IgD-negative memory B cell (primary cell): ENCODE results near the gene SYCP2. TPM values are rescaled to one million over a fixed set of nuclear protein-coding genes. Genes with fewer than 3 reads are reported as not detected.
"Not testable (repeated sequence)": the region's sequence is repeated elsewhere in the genome, so short reads cannot be mapped to it uniquely, and the experiment has no call there.

ENCODE experiments used
- H3K27ac Mint-ChIP-seq, 3 donors: one replicate each; pipeline ENCODE4 v1.8.0; 2020 to 2022; ENCODE audit warnings: mild to moderate bottlenecking in 3 of 3, mixed read lengths in 3 of 3, moderate library complexity in 1 of 3
- H3K27me3 Mint-ChIP-seq: one replicate; pipeline ENCODE4 v1.8.0; 2021; ENCODE audit warnings: mixed read lengths
- H3K36me3 Mint-ChIP-seq: one replicate; pipeline ENCODE4 v1.8.0; 2020; ENCODE audit warnings: mild to moderate bottlenecking, mixed read lengths
- H3K4me1 Mint-ChIP-seq, 3 donors: one replicate each; pipeline ENCODE4 v1.8.0; 2020 to 2022; ENCODE audit warnings: mixed read lengths in 3 of 3, mild to moderate bottlenecking in 1 of 3
- H3K4me3 Mint-ChIP-seq, 4 donors: one replicate each; pipeline ENCODE4 v1.8.0; 2020 to 2022; ENCODE audit warnings: mild to moderate bottlenecking in 4 of 4, mixed read lengths in 4 of 4, moderate library complexity in 3 of 4
- H3K9me3 Mint-ChIP-seq, 3 donors: one replicate each; pipeline ENCODE4 v1.8.0; 2020 to 2021; ENCODE audit warnings: mixed read lengths in 3 of 3, mild to moderate bottlenecking in 1 of 3
- polyA plus RNA-seq: library from polyadenylated mRNA; unstranded; fragments of 300-500 nt; fragmentation: Illumina TruSeq; gene quantifications from one replicate; pipeline ENCODE4 v1.2.3, GENCODE V29; 2021

Gene SYCP2
- polyA plus RNA-seq, 1 donor from 2014 or later: 0.56 TPM

GRCh38 chr20:59856526-59856925 is 76.9 kb downstream of the SYCP2 start:
- not testable (repeated sequence) for H3K4me3 Mint-ChIP-seq, H3K4me1 Mint-ChIP-seq, H3K36me3 Mint-ChIP-seq, H3K27ac Mint-ChIP-seq, H3K9me3 Mint-ChIP-seq, H3K27me3 Mint-ChIP-seq

GRCh38 chr20:59850018-59850641 is 83.3 kb downstream of the SYCP2 start:
- Mint-ChIP-seq H3K4me3 (no peak overlapping the region), H3K9me3 (no peaks in the 10 kb centered on the region), H3K4me1 (no peaks in the 10 kb centered on the region), H3K27ac (no peak overlapping the region), H3K27me3 (no peaks in the 10 kb centered on the region), H3K36me3 (no peaks in the 10 kb centered on the region)

GRCh38 chr20:59848182-59848581 is 85.3 kb downstream of the SYCP2 start:
- H3K27me3 Mint-ChIP-seq: peaks cover 6% of the 10 kb centered on the region
- no peaks in the 10 kb centered on the region for H3K4me1 Mint-ChIP-seq
- no peaks in the 10 kb centered on the region for H3K9me3 Mint-ChIP-seq
- no peak overlapping the region for H3K27ac Mint-ChIP-seq
- H3K36me3 Mint-ChIP-seq: no peaks in the 10 kb centered on the region
- no peak overlapping the region for H3K4me3 Mint-ChIP-seq

DNA sequence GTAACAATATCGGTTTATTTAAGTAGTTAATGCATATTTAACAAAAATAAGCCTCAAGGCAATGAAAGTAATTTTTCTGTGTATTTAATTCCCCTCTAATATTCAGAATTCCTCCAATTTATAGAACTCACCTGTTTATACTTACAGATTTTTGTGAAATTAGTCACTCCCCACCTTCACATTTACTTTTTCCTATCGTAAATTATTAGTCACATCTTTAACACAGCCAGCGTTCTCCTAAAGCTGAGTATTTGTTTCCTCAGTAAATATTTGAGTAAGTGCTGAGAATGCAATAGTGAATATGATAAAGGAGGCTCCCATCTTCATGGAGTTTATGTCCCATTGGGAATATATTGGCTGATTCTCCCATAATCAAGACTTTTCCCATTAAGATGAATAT is 88.0 kb downstream of the SYCP2 start:
- Mint-ChIP-seq H3K36me3 (no peaks in the 10 kb centered on the region), H3K27me3 (peaks cover 6% of the 10 kb centered on the region), H3K9me3 (peaks cover 0 to 4% (median 0%) of the 10 kb centered on the region in 3 donors), H3K4me3 (no peak overlapping the region), H3K27ac (no peak overlapping the region), H3K4me1 (peaks cover 0 to 1% (median 0%) of the 10 kb centered on the region in 3 donors)

- Mint-ChIP-seq H3K4me1 (peaks cover 0 to 1% (median 0%) of the 10 kb centered on the region in 3 donors), H3K27me3 (peaks cover 40% of the 10 kb centered on the region), H3K4me3 (no peak overlapping the region), H3K9me3 (peaks cover 0 to 4% (median 0%) of the 10 kb centered on the region in 3 donors), H3K36me3 (peaks cover 2% of the 10 kb centered on the region), H3K27ac (no peak overlapping the region)
These were observed 94.0 kb downstream of the SYCP2 start for GRCh38 chr20:59839400-59839799.

DNA sequence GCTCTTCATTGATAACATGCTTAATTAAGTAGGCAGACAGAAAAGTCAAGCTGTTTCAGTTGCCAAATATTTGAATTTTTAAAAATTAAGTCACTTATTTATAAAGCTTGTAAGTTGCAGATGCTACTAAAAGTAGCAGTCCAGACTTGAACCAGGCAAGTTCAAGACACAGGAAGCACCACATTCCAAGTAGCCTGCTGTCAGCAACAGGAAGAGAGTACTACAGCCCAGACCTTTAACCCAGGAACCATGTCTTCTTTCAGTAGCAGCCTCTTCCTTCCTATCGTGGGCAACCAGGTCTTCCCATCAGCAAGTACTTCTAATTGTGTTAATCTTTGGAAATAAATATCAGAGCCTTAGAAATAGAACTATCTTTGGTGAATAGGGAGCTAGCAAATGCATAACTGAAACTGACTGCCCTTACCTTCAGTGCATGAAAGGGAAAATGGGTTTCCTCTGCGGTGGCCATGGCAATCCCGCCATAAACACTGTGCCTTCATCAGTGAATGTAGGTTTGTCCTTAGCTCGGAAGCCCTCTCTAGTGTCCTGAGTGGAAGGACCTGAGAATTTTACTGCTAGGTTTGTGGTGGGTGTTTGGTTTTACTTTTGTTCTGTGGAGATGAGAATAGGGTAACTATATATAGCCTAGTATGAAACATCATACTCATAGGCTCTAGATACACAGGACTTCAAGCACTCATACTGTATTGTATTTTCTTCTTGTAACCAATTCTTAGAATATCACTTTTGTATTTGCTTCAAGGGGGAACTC is 95.6 kb downstream of the SYCP2 start:
- Mint-ChIP-seq H3K9me3 (peaks cover 0 to 2% (median 0%) of the 10 kb centered on the region in 3 donors), H3K27ac (no peak overlapping the region), H3K27me3 (peaks cover 45% of the 10 kb centered on the region), H3K4me1 (peaks cover 0 to 1% (median 0%) of the 10 kb centered on the region in 3 donors), H3K36me3 (peaks cover 2% of the 10 kb centered on the region), H3K4me3 (no peak overlapping the region)

- H3K4me1 Mint-ChIP-seq: no peaks in the 10 kb centered on the region
- peaks cover 2% of the 10 kb centered on the region for H3K36me3 Mint-ChIP-seq
- no peak overlapping the region for H3K4me3 Mint-ChIP-seq
- no peak overlapping the region for H3K27ac Mint-ChIP-seq
- H3K27me3 Mint-ChIP-seq: peaks cover 49% of the 10 kb centered on the region
- H3K9me3 Mint-ChIP-seq: no peaks in the 10 kb centered on the region
These were observed 96.7 kb downstream of the SYCP2 start for GRCh38 chr20:59836767-59837166.

GRCh38 chr20:59835448-59836395 is 97.7 kb downstream of the SYCP2 start:
- Mint-ChIP-seq H3K27ac (no peak overlapping the region), H3K27me3 (peaks cover 49% of the 10 kb centered on the region), H3K36me3 (peaks cover 2% of the 10 kb centered on the region), H3K9me3 (no peaks in the 10 kb centered on the region), H3K4me3 (no peak overlapping the region), H3K4me1 (no peaks in the 10 kb centered on the region)

DNA sequence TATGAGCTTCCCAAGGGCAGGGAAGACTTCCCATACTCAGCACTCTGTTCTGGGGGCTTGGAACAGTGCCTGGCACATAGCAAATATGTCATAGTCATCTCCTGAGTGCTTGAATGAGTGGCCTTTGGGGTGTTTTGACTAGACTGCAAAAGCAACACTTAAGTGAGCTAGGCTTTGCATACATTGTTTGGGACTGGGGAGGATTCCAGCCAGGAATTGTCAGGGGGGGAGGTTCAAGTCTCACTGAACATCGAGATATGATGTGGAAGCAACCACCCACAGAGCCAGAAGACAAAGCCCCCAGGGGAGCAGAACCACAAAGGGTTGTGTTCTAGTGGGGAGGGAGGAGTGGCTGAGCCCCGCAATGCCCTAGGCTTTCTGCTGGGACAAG is 98.4 kb downstream of the SYCP2 start:
- Mint-ChIP-seq H3K4me1 (no peaks in the 10 kb centered on the region), H3K9me3 (no peaks in the 10 kb centered on the region), H3K4me3 (no peak overlapping the region), H3K27ac (no peak overlapping the region), H3K27me3 (peaks cover 49% of the 10 kb centered on the region), H3K36me3 (peaks cover 2% of the 10 kb centered on the region)

GRCh38 chr20:59832406-59833363 is 100.8 kb downstream of the SYCP2 start:
- Mint-ChIP-seq H3K36me3 (no peaks in the 10 kb centered on the region), H3K9me3 (no peaks in the 10 kb centered on the region), H3K27me3 (peaks cover 46% of the 10 kb centered on the region), H3K4me3 (no peak overlapping the region), H3K4me1 (no peaks in the 10 kb centered on the region), H3K27ac (no peak overlapping the region)

- H3K9me3 Mint-ChIP-seq: no peaks in the 10 kb centered on the region
- H3K27ac Mint-ChIP-seq: no peak overlapping the region
- H3K36me3 Mint-ChIP-seq: no peaks in the 10 kb centered on the region
- peaks cover 42% of the 10 kb centered on the region for H3K27me3 Mint-ChIP-seq
- H3K4me3 Mint-ChIP-seq: no peak overlapping the region
- H3K4me1 Mint-ChIP-seq: no peaks in the 10 kb centered on the region
These were observed 101.5 kb downstream of the SYCP2 start for GRCh38 chr20:59831916-59832270.

DNA sequence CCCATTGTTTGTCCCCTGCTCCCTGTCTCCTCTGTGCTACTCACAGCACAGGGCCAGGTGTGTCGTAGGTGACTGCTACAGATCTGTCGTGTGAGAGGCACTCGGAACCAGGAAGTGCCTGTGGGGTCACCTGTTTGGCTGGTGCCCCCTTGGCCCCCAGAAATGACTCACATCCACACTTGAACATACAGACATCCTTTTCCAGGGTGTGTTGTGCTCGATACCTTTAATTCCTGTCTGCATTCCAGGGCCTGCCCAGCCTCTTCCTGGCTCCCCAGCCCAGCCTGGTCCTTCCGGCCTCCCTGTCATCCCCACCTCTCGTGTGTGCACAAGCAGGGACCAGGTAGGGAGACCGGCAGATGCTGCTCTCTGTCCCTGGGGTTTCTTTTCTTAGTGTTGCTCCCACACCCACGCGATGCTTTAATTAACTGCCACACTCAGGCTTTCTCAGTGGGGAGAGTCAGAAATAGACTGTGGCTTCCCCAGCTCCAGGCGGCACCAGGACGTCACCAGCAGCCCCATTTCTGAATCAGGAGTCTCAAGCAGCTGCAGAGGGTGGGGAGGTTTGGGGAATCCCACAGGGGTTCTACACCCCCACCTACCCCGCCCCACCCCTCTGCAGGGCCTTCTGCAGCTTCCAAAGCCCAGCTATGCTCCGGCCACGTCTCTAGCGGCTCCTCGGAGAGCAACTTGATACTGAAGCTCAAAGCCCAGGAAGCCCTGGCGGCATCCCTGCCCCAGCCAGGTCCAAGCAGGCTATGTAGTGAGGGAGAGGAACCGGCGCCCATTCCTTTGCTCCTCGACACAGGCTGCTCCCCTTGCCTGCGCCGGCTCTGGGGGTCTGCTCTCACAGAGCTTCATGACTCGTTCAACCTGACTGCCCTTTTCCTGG is 102.2 kb downstream of the SYCP2 start:
- H3K36me3 Mint-ChIP-seq: no peaks in the 10 kb centered on the region
- H3K4me3 Mint-ChIP-seq: no peak overlapping the region
- no peak overlapping the region for H3K27ac Mint-ChIP-seq
- no peaks in the 10 kb centered on the region for H3K9me3 Mint-ChIP-seq
- H3K4me1 Mint-ChIP-seq: no peaks in the 10 kb centered on the region
- peaks cover 38% of the 10 kb centered on the region for H3K27me3 Mint-ChIP-seq

DNA sequence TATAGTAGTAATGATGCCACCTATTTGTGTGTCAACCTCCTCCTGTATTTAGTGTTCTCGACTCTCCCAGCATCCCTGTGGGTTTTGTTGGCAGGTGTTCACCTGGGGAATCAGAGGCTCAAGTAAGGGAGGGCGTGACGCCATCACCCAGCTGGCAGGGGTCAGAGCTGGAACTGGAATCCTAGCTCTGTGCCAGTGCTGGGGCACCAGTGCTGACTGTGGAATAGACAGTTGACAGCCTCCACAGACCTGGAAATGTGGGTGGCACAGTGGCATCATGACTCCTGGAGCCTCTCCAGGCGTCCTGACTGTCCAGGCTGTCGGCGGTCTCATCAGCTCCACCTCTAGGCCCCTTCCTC is 102.8 kb downstream of the SYCP2 start:
- no peaks in the 10 kb centered on the region for H3K4me1 Mint-ChIP-seq
- H3K4me3 Mint-ChIP-seq: no peak overlapping the region
- H3K9me3 Mint-ChIP-seq: no peaks in the 10 kb centered on the region
- H3K36me3 Mint-ChIP-seq: no peaks in the 10 kb centered on the region
- H3K27me3 Mint-ChIP-seq: peaks cover 32% of the 10 kb centered on the region
- H3K27ac Mint-ChIP-seq: no peak overlapping the region
